GM19397 (cell line): ENCODE results near the gene ZNF8.
"Not testable (repeated sequence)": the region's sequence is repeated elsewhere in the genome, so short reads cannot be mapped to it uniquely, and the experiment has no call there.

Experiments
- ATAC-seq: cut with Tn5 transposase; IDR thresholded peaks from one replicate; pipeline ENCODE4 v1.9.1; 2021; ENCODE audit warnings: mild to moderate bottlenecking, moderate library complexity; ENCODE audit not compliant: unreplicated experiment

Gene ZNF8

DNA sequence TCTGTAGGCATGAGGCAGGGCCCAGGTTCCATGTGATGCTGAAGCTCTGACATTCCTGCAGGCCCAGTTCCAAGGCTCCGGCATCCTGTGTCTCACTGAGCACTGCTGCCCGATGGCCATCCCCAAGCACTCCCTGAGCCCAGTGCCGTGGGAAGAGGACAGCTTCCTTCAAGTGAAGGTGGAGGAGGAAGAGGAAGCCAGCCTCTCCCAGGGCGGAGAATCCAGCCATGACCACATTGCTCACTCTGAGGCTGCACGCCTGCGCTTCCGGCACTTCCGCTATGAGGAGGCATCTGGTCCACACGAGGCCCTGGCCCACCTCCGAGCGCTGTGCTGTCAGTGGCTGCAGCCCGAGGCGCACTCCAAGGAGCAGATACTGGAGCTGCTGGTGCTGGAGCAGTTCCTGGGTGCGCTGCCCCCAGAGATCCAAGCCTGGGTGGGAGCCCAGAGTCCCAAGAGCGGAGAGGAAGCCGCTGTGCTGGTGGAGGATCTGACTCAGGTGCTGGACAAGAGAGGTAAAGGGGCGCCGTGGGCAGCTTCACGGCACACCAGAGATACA, 56.0 kb downstream of the ZNF8 start:
- no peak for ATAC-seq

DNA sequence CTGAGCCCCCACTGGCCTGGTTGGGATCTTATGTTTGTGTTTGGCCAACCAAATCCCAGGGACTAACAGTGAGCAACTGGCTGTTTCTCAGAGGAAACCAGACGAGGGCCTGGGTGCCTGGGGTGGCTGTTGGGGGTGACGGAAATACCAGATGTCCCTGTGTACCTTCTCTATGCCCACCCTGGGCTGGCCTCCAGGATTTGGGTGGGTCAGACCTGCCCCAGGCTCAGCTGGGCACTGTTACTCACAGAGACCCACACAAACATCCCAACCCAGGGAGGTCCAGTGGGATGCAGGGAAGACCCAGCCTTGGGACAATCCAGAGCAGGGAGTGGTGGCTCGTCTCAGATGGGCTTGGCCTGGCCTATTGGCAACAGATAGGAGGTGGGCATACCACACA, 56.9 kb downstream of the ZNF8 start:
- ATAC-seq: no peak

DNA sequence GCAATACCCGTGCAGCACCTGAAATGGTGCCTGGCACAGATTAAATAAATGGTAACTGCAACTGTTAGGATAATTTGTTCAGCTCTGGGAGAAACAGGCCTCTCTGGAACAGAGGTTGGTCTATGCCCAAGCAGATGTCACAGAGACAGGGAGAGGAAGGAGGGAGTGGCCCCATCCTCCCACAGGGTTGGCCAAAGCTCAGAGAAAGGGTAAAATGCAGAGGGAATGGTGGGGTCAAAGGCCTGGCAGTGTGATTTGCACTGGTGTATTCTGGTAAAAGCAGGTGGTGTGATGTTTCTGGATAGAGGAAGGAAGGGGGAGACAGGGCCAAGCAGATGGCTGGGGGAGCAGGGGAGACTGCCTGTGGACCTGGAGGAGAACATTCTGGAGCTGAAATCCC, 57.5 kb downstream of the ZNF8 start:
- ATAC-seq: no peak

DNA sequence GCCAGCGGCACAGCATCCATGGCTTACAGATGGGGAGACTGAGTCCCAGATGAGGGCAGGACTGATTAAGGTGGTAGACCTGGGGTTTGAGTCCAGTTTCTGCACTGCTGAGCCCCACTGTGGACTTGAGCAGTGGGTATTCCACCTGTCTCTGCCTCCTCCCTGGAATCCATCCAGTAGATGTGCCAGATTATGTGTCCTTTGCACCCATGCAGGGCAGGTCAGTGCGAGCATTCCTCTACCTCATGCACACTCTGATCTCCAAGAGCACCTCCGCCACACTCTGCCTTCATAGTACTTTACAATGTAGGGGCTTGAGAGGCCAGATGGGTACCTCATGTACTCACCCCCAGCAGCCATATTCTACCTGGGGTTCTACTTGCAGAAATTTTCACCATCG, 58.1 kb downstream of the ZNF8 start:
- no peak for ATAC-seq

DNA sequence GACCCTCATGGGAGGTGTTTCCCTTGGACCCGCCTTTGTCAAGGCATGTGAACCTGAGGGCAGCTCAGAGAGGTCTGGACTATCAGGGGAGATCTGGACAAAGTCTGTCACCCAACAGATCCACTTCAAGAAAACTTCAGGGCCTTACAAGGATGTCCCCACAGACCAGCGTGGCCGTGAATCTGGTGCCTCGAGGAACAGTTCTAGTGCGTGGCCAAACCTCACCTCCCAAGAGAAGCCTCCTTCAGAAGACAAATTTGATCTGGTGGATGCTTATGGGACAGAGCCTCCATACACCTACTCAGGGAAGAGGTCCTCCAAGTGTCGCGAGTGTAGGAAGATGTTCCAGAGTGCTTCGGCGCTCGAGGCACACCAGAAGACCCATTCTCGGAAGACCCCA, 59.6 kb downstream of the ZNF8 start:
- no peak for ATAC-seq

DNA sequence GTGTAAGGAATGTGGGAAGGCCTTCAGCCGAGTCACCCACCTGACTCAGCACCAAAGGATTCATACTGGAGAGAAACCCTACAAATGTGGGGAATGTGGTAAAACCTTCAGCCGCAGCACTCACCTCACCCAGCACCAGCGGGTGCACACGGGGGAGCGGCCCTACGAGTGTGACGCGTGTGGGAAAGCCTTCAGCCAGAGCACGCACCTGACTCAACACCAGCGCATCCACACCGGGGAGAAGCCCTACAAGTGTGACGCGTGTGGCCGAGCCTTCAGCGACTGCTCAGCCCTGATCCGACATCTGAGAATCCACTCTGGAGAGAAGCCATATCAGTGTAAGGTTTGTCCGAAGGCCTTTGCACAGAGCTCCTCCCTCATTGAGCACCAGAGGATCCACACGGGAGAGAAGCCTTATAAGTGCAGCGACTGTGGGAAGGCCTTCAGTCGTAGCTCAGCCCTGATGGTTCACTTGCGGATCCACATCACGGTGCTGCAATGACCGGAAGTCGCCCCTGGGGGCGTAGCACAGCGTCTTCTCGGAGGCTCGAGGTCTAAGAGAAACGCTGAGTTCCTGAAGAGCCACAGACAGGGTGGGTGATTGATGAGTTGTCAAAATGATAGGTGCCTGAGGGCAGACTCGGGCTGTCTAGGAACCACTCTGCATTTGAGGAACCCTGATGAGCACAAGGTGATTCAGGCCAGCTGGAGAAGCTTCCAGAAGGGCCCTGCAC, 60.2 kb downstream of the ZNF8 start:
- ATAC-seq: no peak

DNA sequence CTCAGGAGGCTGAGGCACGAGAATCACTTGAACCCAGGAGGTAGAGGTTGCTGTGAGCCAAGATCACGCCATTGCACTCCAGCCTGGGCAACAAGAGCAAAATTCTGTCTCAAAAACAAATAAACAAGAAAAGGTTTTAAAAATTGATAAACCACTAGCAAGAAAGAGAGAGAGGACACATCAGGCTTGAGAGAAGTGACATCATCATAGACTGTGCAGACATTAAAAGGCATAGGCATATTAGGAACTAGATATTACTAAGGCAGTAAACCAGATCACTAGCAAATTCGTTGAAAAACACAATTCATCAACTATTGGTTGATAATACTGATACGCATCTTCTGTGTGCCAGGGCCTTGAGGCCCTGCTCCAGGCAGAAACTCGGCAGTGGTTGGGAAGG, 66.8 kb downstream of the ZNF8 start:
- no peak for ATAC-seq

DNA sequence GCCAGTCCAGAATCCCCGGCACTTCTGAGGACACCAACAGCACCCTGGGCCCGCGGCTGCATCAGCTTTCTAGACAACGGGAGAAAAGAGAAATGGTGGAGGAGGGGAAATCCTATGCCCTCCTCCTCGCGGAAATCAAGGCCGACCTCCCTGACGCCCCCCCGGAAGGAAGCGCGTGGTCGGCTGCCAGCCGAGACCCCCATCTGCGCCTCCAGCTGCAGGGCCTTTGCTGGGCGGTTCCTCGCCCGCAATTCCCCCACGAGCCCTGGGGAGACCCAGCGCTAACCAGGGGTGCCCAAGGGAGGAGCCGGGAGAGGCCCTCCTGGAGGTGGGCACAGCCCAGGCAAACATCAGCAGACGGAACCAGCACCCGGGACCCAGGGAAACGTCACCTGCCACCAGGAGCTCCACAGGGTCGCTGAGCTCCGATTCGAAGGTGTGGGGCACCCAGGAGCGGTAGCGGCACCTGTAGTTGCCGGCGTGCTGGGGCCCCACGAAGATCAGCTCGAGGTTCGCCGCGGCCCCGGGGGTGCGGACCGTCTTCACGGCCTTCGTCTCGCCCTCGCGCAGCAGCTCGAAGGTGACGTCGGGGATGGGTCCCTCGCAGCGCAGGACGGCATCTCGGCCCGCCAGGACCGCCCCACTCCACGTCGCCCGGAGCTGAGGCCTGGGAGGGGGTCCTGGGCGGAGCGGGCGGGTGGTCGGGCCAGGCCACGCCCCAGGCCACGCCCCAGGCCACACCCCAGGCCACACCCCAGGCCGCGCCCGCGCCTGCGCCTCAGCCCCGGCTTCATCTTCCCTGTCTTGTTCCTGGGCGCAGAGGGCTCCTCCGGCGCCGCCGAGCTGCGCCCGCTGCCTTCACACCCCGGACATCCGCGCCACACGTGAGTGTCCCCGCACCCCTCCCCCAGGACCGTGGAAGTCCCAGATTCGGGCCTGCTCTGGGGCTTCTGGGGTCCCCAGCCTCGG, 68.5 kb downstream of the ZNF8 start:
- peak; percentile 90 for ATAC-seq

DNA sequence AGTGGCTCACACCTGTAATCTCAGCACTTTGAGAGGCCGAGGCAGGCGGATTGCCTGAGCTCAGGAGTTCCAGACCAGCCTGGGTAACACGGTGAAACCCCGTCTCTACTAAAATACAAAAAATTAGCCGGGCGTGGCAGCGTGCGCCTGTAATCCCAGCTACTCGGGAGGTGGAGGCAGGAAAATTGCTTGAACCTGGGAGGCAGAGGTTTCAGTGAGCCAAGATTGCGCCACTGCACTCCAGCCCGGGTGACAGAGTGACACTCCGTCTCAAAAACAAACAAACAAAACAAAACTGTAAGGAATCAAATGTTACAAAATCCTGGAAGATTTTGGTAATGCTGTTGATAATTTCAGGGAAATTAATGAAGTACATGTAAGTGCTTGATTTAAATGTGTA, 69.3 kb downstream of the ZNF8 start:
- ATAC-seq: not testable (repeated sequence)

DNA sequence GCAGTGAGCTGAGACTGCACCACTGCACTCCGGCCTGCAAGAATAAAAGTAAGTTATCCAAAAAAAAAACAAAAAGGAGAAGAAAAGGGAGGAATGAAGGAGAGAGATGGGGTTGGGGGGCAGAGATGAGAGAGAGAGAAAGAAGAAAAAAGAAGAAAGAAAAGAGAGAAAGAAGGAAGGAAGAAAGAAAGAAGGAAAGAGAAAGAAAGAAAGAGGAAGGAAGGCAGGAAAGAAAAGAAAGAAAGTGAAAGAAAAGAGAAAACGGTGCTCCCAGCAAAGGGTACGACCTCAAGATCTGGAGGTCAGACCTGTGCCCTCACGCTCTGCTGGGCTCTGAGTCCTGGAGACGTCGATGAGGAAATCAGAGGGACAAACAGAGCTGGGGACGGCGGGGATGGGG, 70.8 kb downstream of the ZNF8 start:
- no peak for ATAC-seq

DNA sequence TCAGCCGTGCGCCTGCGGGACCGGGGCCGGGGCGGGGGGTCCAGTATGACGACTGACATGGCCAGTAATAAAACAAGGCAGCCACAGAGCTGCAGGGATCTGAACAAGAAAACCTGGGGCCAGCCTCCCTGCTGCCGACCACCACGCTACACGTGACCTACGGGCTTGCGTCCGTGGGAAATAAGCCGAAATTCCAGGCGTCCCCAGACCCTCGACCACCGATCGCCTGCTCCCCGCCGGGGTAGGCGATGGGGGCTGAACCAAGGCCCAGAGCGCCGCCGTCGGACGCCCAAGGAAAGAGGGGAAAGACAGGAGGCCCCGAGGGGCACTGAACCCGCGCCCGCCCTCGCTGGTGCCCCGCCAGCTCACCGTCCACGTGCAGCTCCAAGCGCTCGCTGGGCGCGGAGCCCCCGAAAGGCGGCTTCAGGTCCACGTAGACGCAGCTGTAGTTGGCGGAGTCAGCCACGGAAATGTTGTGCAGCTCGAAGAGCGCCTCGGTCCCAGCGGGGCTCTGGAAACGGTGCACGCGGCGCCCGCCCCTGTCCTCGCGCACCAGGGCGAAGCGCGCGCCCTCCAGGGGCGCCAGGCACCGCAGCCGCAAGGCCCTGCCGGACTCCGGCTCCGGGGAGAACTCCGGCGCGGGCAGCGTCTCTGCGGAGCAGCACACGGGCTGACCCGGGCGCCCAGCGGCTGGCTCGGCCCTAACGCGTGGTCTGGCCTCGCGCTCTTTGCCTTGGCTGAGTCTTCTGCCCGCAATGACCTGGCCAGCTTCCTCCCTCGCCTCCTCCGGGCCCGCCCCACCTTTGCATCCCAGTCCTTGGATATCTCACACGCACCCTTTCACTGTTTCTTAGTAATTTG, 71.5 kb downstream of the ZNF8 start:
- ATAC-seq: no peak

DNA sequence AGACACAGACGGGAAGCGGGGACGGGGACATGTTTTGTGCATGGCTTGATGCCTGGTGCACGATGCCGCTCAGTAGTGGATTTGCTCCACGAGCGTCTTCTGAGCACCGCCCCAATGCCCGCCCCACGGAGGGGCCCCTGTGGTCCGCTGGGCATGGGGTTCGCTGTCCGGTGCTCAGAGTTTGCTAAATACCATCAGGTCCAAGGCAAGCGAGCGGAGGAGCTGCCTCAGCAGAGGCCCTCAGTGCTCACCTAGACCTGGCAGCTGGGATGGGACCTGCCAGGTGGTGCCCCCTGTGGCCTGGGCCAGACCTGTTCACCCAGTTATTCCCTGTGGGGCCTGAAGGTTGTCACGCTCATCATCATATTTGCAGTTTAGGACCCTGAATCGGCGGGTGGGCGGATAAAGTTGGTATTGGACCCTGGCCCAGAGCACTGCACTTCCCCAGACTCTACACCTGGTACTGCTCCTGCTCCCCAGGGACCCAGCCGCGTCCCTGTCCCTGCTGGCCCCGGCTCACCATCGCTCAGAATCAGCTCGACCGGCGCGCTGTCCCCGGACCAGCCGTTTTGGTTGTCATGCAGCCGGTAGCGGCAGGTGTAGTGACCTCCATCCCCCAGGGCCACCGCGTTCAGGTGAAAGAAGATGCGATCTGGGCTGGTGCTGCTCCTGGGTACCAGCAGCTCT, 72.3 kb downstream of the ZNF8 start:
- no peak for ATAC-seq

DNA sequence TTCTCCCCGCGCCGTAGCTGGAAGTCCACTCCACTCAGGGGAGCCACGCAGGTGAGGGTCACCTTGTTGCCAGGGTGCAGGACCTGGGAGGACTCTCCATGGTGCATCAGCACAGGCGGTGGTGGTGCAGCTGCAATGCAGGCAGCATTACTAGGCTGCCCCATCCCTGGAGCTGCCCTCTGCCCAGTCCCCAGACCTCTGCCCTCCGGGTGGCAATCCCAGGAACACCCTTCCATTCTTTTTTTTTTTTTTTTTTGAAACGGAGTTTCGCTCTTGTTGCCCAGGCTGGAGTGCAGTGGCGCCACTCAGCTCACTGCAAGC, 72.8 kb downstream of the ZNF8 start:
- ATAC-seq: no peak

DNA sequence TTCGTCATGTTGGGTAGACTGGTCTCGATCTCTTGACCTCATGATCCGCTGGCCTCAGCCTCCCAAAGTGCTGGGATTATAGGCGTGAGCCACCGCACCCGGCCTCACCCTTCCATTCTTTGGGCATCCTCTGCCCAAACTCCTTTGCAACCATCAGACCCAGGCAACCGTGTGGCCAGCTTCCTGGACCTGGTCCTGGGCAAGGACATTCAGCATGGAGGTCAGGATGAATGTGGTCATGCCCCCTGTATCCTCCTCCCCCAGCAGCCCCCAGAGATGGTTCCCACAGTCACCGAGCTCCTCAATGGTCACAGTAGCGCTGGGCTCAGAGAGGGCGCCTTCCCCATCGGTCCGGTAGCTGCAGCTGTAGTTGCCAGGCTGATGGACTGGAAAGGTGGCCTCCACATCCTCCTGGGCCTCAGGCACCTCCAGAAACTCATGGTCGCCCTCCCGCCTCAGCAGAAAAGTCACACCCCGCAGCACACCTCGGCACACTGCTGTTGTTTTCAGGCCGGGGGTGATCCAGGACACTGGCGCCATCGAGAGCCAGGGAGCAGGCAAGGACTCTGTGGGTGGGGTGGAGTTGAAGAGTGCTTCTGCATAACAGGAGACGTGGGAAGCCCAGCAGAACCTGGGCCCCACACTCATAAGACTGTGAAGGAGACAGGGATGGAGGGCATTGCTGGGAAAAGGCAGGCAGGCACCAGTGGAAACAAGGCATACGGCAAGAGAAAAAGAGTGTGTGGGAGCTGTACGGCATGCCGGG, 73.4 kb downstream of the ZNF8 start:
- no peak for ATAC-seq
